Ishikawa (cell line): Measurements from ENCODE around the gene STARD7.

ENCODE experiments used
- CEBPB ChIP-seq: IDR thresholded peaks from 2 replicates; pipeline ENCODE4 v1.6.1; 2012
- CREB1 ChIP-seq: IDR thresholded peaks from 2 replicates; pipeline ENCODE4 v1.6.1; 2012; ENCODE audit warnings: low read depth
- EGR1 ChIP-seq: IDR thresholded peaks from 2 replicates; pipeline ENCODE4 v1.6.1; 2012
- EP300 ChIP-seq: IDR thresholded peaks from 2 replicates; pipeline ENCODE4 v1.6.1; 2012; ENCODE audit warnings: borderline replicate concordance
- FOXM1 ChIP-seq: IDR thresholded peaks from 2 replicates; pipeline ENCODE4 v1.6.1; 2012; ENCODE audit warnings: low read depth, borderline replicate concordance
- MAX ChIP-seq: IDR thresholded peaks from 2 replicates; pipeline ENCODE4 v1.6.1; 2012
- NFIC ChIP-seq: IDR thresholded peaks from 2 replicates; pipeline ENCODE4 v1.6.1; 2012
- RAD21 ChIP-seq: IDR thresholded peaks from 2 replicates; pipeline ENCODE4 v1.6.1; 2012; ENCODE audit warnings: low read depth
- REST ChIP-seq: IDR thresholded peaks from 2 replicates; pipeline ENCODE4 v1.6.1; 2012; ENCODE audit warnings: low read depth, mild to moderate bottlenecking
- TAF1 ChIP-seq: IDR thresholded peaks from 2 replicates; pipeline ENCODE4 v1.6.1; 2012; ENCODE audit warnings: low read depth, mild to moderate bottlenecking
- TCF12 ChIP-seq: IDR thresholded peaks from 2 replicates; pipeline ENCODE4 v1.6.1; 2012; ENCODE audit warnings: low read depth
- TEAD4 ChIP-seq: IDR thresholded peaks from 2 replicates; pipeline ENCODE4 v1.6.1; 2012
- USF1 ChIP-seq: IDR thresholded peaks from 2 replicates; pipeline ENCODE4 v1.6.1; 2012
- YY1 ChIP-seq: IDR thresholded peaks from 2 replicates; pipeline ENCODE4 v1.6.1; 2012; ENCODE audit warnings: low read depth
- ZBTB7A ChIP-seq: IDR thresholded peaks from 2 replicates; pipeline ENCODE4 v1.6.1; 2012; ENCODE audit warnings: low read depth

Gene STARD7

GRCh38 chr2:96143848-96144480 lies 64.7 kb downstream of the STARD7 start:
- TF ChIP-seq YY1, result no peak
- no peak for TF ChIP-seq CREB1
- no peak for TF ChIP-seq RAD21
- TF ChIP-seq TCF12, result no peak
- no peak for TF ChIP-seq MAX
- no peak for TF ChIP-seq USF1
- no peak for TF ChIP-seq REST
- TF ChIP-seq FOXM1, result no peak
- TF ChIP-seq EGR1, result no peak
- TF ChIP-seq ZBTB7A, result no peak
- TF ChIP-seq NFIC, result no peak
- no peak for TF ChIP-seq TAF1
- TF ChIP-seq CEBPB, result no peak

GRCh38 chr2:96143231-96143847 lies 65.3 kb downstream of the STARD7 start:
- TF ChIP-seq CEBPB (no peak), REST (no peak), NFIC (no peak), CREB1 (no peak), USF1 (no peak)

GRCh38 chr2:96142217-96143113 lies 66.2 kb downstream of the STARD7 start:
- TF ChIP-seq REST (peak; percentile 36; the same call in 1 of the 2 replicates), YY1 (no peak)

- TF ChIP-seq NFIC (no peak), EP300 (no peak), TAF1 (no peak), MAX (no peak), TCF12 (no peak), CREB1 (no peak), USF1 (no peak), TEAD4 (no peak), RAD21 (no peak), YY1 (no peak), EGR1 (no peak), FOXM1 (no peak), ZBTB7A (no peak), REST (no peak), CEBPB (no peak)
Observed at GRCh38 chr2:96140941-96141623, 67.5 kb downstream of the STARD7 start.
